ENCODE results near the gene IKZF3. TPM values are rescaled to one million over a fixed set of nuclear protein-coding genes. Genes with fewer than 3 reads are reported as not detected.

Gene IKZF3
- total and polyA plus RNA-seq, 5 experiments from 2014 or later: 18.8 to 118 (median 59.2) TPM

Small RNA genes within 50 kb of the gene (microRNA-seq; reads per million reads assigned to microRNA genes)
- gene MIR4728 (ENCODE audit: borderline microRNAs expressed): not detected

Other genes starting within 250 kb of the IKZF3 start
- not detected for gene PPP1R1B, start 237.4 kb downstream of the IKZF3 start, total RNA-seq
- gene PPP1R1B, start 237.4 kb downstream of the IKZF3 start, polyA plus RNA-seq: not detected
- 100 to 1,000 TPM; 154 to 167 TPM for gene STARD3, start 227.2 kb downstream of the IKZF3 start, total RNA-seq
- gene STARD3, start 227.2 kb downstream of the IKZF3 start, polyA plus RNA-seq: 10 to 100 TPM; 37.4 to 51.6 (median 43.0) TPM
- 10 to 100 TPM in 1 of 2 experiments, 1 to 10 TPM in 1; 8.5 to 10.3 TPM for gene TCAP, start 199.0 kb downstream of the IKZF3 start, total RNA-seq
- gene TCAP, start 199.0 kb downstream of the IKZF3 start, polyA plus RNA-seq: under 1 TPM in 1 of 3 donors, not detected in 2; 0.11 TPM
- 1 to 10 TPM in 1 of 2 experiments, under 1 TPM in 1; 0.91 to 1.2 TPM for gene PNMT, start 195.9 kb downstream of the IKZF3 start, total RNA-seq
- gene PNMT, start 195.9 kb downstream of the IKZF3 start, polyA plus RNA-seq: under 1 TPM in 2 of 3 donors, not detected in 1; 0.43 to 0.64 TPM
- 10 to 100 TPM; 30.1 to 33.5 TPM for gene PGAP3, start 176.3 kb downstream of the IKZF3 start, total RNA-seq
- gene PGAP3, start 176.3 kb downstream of the IKZF3 start, polyA plus RNA-seq: 10 to 100 TPM; 14.2 to 17.7 (median 15.5) TPM
- 1 to 10 TPM; 5.6 to 8.7 TPM for gene ERBB2, start 164.2 kb downstream of the IKZF3 start, total RNA-seq
- gene ERBB2, start 164.2 kb downstream of the IKZF3 start, polyA plus RNA-seq: 1 to 10 TPM in 2 of 3 donors, under 1 TPM in 1; 0.85 to 2.4 (median 1.5) TPM
- 10 to 100 TPM; 28.9 to 33.2 TPM for gene MIEN1, start 133.8 kb downstream of the IKZF3 start, total RNA-seq
- 10 to 100 TPM; 75.6 to 81.6 (median 76.7) TPM for gene MIEN1, start 133.8 kb downstream of the IKZF3 start, polyA plus RNA-seq
- not detected for gene GRB7, start 126.4 kb downstream of the IKZF3 start, total RNA-seq
- not detected for gene GRB7, start 126.4 kb downstream of the IKZF3 start, polyA plus RNA-seq
- under 1 TPM; 0.38 to 0.49 TPM for gene ZPBP2, start 3.9 kb upstream of the IKZF3 start, total RNA-seq
- gene ZPBP2, start 3.9 kb upstream of the IKZF3 start, polyA plus RNA-seq: not detected
- 10 to 100 TPM; 82.2 to 83.3 TPM for gene GSDMB, start 54.3 kb upstream of the IKZF3 start, total RNA-seq
- 1 to 10 TPM in 1 of 3 donors, under 1 TPM in 2; 0.55 to 1.2 (median 0.58) TPM for gene GSDMB, start 54.3 kb upstream of the IKZF3 start, polyA plus RNA-seq
- 100 to 1,000 TPM; 178 to 192 TPM for gene ORMDL3, start 63.3 kb upstream of the IKZF3 start, total RNA-seq
- gene ORMDL3, start 63.3 kb upstream of the IKZF3 start, polyA plus RNA-seq: 100 to 1,000 TPM; 100 to 335 (median 249) TPM
- gene LRRC3C, start 63.4 kb upstream of the IKZF3 start, total RNA-seq: under 1 TPM in 1 of 2 experiments, not detected in 1; 0.44 TPM
- gene LRRC3C, start 63.4 kb upstream of the IKZF3 start, polyA plus RNA-seq: not detected
- not detected for gene GSDMA, start 98.7 kb upstream of the IKZF3 start, total RNA-seq
- under 1 TPM; 0.16 to 0.65 (median 0.50) TPM for gene GSDMA, start 98.7 kb upstream of the IKZF3 start, polyA plus RNA-seq
- gene PSMD3, start 116.5 kb upstream of the IKZF3 start, total RNA-seq: 10 to 100 TPM; 77.1 to 87.9 TPM
- gene PSMD3, start 116.5 kb upstream of the IKZF3 start, polyA plus RNA-seq: 10 to 100 TPM; 45.4 to 55.9 (median 51.5) TPM
- not detected for gene CSF3, start 151.1 kb upstream of the IKZF3 start, total RNA-seq
- not detected for gene CSF3, start 151.1 kb upstream of the IKZF3 start, polyA plus RNA-seq
- 100 to 1,000 TPM; 104 TPM for gene MED24, start 190.1 kb upstream of the IKZF3 start, total RNA-seq
- 10 to 100 TPM; 37.3 to 67.7 (median 42.1) TPM for gene MED24, start 190.1 kb upstream of the IKZF3 start, polyA plus RNA-seq
- gene THRA, start 198.7 kb upstream of the IKZF3 start, total RNA-seq: 10 to 100 TPM; 53.6 to 54.2 TPM
- 10 to 100 TPM; 11.3 to 23.3 (median 22.2) TPM for gene THRA, start 198.7 kb upstream of the IKZF3 start, polyA plus RNA-seq
- gene NR1D1, start 236.3 kb upstream of the IKZF3 start, total RNA-seq: 10 to 100 TPM; 18.2 to 19.2 TPM
- gene NR1D1, start 236.3 kb upstream of the IKZF3 start, polyA plus RNA-seq: 1 to 10 TPM; 3.9 to 9.9 (median 6.4) TPM

Measured in naive thymus-derived CD8-positive, alpha-beta T cell (primary cell).